NCI-H345 treated with DMSO at 0.1 percent for 48 hours (cell line): ENCODE results near the gene ANKRD29.

ENCODE experiments used
- DNase-seq: peaks from one replicate; lab custom pipeline; 2025; ENCODE audit not compliant: unreplicated experiment; lab: John Stamatoyannopoulos, UW

ANKRD29 gene, protein sequence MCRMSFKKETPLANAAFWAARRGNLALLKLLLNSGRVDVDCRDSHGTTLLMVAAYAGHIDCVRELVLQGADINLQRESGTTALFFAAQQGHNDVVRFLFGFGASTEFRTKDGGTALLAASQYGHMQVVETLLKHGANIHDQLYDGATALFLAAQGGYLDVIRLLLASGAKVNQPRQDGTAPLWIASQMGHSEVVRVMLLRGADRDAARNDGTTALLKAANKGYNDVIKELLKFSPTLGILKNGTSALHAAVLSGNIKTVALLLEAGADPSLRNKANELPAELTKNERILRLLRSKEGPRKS

DNA sequence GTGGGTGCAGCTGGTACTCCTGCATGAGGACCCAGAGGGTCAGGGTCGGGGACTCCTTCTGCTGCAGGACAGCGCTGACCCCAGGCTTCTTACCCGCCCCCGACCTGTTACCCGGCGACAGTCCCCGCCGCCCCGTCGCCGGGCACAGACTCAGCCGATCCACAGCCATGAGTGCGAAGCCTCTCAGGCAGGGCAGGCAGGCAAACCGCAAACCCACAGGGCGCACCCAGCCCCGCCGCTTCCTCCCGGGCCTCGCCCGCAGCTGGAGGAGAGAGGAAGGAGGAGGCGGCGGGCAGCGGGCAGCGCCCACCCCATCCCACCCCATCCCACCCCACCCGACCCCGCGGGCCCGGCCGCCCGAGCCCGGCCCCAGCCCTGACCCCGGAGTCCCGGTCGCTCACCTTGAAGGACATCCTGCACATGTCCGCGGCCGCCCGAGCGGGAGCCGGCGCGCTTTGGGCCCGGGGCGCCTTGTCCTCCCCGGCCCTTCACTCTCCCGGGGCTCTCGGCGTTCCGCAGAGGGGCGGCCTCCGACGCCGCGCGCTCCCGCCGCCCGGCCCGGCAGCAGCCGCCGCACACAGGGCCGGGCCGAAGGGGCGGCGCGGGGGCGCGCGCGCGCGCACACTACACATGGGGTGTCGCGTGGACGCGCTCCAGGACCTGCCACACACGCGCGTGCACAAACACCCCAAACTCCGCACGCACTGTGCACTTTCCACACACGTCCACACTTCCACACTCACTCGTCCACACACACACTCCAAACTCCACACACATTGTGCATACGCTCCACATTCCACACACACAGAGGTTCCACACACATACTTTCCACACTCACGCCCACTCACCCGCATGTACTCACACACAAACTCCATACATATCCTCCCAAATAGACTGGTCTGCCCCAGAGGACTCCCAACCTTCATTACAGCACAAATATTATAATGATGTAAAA is at the start of gene ANKRD29:
Gene ANKRD29, minus strand, starts transcription at position 603 of the 955 bp plus-strand sequence. Its CDS starts 181 bp downstream, at position 422.
- DNase-seq = no peak

DNA sequence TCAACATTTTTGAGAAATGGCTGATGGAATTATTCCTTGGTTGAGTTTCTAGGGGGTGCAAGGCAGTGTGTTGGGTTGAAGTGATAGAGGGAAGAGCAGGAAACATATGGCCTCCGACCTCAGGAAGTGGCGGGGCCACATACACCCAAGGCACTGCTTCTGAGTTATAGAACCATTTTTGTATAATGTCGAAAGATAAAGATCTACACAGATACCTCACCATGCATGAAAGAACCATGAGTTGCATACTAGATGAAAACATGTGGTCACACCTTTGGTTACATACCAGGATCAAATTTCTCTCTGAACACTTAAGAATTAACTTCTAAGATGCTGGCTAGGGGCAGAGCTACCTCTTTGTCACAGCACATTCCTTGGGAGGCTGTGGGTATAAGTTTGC is 49.7 kb upstream of the ANKRD29 start:
- no peak for DNase-seq

DNA sequence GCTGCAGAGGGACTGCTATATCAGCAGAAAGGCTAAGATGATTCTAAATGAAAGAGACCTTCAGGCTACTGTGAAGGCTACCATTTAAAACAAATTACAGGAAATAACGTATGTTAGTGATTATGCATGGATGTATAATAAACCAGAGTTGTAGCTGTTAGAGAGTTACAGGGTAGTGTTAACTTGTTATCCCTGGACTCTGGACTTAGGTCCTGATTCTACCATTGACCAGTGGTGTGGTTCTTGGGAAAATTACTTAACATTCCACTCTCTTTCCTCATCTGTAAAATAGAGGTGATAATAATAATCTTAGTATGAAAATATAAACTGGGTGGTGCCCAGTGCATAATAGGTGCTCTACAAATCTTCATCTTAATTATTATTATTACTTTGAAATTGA is 48.7 kb upstream of the ANKRD29 start:
- DNase-seq = no peak

DNA sequence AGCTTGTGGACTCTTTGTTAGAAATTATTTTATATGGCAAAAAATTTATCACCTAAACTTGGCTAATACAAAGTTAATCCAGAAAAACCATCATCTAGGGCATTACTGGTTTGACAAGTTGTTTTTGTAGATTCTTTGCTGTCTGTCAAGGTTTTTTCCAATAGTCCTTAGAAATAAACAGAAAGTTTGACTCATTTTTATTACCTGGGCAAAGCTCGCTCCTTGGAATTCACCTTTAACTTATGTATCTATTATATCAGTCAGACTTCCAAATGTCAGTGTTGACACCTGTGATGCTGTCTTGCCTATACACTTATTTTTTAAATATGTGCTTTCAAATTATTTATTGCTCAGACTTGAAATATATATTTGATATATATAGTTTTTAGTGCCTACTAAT is 48.2 kb upstream of the ANKRD29 start:
- DNase-seq = no peak

DNA sequence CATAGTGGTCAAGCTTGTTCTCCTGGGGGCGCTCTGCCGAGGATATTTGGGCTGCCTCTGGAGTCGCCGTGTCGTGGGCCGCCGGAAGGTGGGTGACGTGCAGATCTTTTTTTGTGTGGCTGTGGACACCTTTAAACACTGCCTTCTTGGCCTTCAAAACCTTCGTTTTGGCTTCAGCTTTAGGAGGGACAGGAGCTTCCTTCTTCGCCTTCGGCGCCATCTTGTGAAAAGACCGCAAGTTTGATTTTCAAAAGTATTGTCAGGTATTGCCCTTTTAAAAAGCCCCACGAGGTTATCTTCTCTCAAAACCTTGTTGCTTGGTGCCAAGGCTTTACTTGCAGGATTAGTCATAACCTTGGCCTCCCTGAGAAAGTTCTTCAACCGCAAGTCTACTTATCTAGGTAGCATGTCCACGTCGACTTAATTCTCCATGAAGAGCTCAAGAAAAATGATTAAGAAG is 47.4 kb upstream of the ANKRD29 start:
- no peak for DNase-seq

DNA sequence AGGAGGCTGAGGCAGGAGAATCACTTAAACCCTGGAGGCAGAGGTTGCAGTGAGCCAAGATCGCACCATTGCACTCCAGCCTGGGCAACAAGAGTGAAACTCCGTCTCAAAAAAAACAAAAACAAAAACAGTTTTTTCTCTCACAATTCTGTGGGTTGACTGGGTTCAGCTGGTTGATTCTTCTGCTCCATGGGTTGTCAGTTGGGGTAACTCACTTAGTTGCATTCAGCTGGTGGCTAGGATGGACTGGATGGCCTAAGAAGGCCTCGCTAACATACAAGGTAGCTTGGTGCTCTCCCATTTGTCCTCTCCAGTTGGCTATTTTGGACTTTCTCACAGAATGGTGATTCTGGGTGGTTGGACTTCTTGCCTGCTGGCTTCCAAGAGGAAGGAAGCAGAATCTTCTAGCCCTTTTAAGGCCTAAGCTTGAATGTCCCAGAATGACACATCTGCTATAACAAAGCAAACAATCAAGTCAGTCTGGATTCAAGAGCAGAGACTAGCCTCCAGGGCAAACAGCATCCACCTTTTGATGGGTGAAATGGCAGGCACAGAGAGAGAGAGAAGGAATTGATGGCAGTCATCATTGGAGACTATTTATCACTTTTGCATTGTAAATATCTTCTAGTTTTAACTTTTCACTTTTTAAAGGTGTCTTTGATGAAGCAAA is 44.4 kb upstream of the ANKRD29 start:
- no peak for DNase-seq

DNA sequence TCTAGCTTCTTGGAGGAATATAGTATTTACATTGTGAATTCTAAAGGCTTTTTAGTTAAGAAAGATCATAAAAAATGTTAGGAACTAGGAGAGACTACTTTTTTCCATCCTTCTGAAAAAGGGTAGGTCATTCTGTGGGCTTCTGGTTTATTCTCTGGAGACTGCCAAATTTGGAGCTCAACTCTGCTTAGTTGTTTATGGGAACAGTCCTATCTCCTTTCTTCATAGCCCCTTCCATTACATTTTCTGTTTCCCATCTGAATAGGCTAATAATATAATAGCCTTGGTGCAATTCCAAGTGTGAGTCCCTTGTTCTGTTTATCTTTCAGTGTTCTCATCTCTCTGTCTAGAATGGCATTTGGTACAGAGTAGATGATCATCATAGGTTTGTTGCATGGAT is 42.1 kb upstream of the ANKRD29 start:
- no peak for DNase-seq

DNA sequence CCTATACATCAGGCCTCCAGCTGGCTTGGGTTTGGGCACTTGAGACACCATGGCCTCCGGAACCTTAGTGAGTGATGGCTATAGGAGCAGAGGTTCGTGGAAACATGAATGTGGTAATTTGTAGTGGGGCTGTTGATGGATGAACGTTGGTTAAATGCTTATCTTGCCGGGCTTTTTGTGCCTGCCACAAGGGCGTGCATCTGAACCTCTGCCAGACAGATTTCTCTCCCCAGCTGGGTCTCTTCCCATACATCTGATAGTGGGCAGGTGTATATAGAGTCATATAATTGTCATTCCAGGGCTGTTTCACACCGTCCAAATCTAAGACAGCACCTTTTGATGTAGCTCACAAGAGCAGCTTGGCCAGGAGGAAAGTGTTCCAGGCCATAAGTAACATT is 41.3 kb upstream of the ANKRD29 start:
- no peak for DNase-seq

DNA sequence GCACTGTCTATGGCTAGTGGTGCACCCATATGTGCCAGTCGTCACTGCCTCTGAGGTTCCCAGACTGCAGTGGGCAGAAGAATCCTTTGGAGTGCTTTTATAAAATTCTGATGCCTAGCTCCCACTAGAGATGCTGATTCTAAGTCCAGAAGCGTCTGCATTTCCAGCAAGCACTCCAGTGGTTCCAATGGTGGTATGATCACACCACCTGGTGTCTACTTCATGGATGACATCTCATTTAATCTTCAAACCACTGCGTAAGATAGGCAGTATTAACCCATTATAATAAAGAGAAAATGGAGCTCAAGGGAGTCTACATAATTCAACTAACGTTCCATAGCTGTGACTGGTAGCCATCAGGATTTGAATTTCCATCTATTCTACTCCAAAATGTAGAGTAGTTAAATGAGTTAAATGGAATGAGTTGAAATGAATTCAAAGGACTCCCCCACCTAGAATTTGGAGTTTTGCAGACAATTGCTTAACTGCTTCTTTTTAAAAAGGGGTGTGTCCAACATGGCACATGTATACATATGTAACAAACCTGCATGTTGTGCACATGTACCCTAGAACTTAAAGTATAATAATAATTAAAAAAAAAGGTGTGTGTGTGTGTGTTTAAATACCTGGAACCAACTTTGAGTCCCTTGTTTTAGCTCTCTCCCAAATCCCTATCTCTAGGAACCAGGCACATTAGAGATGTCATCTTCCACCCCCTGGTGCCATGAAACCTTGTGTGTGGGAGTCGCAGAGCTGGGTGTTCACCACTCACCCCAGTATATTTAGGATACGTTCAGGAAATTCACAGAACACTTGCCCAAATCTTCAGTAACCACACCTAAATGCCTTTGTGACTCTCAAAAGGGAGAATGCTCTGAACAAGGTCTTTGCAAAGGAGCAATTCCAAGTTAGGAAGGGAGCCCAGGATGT is 40.6 kb upstream of the ANKRD29 start:
- DNase-seq = peak; percentile 19

DNA sequence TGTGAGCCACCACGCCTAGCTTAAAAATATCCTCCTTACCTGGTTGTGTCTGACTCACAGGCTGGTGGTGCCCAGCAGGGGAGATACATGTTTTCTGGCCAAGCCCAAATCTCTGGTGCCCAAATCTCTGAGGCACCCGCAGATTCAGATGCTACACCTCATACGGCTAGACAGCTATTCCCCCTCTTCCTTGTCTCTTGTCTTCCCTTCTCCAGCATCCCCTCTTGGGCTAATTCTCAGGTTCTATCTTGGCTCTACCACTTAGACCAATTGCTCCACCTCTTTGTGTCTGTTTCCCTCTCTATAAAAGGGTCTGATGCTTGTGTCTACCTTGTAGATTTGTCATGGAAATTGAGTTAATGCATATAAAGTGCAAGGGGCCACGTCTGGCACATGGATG is 39.9 kb upstream of the ANKRD29 start:
- no peak for DNase-seq

DNA sequence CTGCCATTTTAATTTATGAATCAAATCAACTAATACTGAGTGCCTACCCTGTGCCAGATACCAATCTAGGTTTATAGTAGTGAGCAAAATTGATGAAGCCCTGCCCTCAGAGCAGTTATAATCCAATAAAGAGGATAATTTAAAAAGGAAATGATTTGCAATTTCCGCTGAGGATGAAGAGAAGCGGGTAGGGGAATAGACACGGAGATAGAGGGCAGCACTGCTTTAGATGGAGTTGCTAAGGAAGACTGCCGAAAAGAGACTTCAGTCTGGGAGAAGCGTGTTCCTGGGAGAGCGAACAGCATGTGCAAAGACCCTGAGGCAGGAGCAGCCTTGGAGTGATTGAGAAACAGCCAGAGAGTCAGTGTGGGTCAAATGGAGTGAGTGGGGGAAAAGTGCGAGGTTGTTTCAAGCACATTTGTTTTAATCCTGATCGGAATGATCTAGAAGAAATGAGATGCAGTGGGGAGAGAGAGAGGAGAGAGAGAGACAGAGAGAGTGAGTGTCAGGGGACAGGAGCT is 38.9 kb upstream of the ANKRD29 start:
- DNase-seq = no peak

DNA sequence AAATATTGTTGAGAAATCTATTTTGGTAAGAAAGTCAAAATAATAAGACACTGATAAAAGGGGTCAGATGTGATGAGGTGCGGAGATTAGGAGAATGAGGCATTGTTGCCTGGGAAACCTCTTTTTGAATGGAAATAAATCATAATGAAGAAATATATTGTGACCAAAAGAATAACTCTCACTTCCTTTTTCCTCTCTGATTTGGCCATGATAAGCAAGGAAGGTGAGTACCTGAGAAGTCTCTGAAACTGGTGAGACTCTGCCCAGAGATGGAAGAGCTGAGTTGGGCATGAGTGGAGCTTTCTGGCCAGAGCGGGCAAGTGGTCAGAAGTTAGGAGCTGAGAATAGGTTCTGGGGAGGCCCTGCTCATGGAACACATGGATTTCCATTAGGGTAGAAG is 38.3 kb upstream of the ANKRD29 start:
- no peak for DNase-seq

DNA sequence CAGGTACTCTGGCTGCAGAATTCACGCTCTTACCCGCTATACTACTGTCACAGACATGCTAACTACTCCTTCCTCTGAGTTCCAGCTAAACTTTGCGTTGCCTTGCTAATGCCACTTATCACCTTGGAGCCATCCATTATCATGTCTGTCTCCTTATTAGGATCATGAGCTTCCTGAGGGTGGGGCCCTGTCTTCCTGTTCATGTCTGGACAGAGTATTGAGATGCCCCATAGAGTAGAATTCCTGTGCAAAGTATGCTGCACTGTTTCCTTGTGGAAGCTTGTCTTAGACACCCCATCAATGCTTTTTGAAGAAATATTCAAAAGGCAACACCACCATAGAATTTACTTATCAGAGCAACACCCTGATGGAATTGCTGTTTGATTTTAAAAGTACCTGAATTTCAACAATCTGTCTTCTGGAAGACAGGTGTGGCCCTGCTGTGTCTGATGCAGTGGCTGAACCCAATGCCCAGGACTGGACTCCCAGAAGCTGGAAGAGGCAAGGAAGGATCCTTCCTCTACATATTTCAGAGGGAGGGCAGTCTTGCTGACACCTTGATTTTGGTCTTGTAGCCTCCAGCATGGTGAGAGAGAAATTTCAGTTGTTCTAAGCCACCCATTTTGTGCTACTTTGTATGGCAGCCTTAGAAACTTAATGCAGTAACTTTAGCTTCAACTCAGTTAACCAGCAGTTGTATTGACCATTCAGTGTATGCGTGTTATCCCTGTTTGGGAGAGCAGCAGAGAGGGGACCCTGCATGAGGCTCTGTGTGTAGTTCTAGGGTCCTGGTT is 32.1 kb upstream of the ANKRD29 start:
- no peak for DNase-seq

DNA sequence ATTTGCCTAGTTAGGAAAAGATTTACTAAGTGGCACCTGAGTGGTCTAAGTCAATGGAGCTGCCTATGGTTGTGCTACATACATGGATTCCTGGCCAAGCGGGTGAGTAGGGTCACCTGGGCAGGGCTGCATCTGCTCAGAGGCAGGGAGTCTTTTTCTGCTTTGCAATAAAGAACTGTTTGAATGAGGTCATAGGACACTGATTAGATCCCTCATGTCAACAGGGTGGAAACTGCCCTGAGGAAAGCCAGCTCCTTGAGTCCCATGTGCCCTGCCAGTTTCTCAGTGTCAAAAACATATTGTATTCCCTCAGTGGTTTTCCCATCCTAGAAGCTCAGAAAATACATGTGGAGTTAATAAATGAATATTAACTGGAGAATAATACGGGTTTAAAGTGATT is 31.1 kb upstream of the ANKRD29 start:
- no peak for DNase-seq

DNA sequence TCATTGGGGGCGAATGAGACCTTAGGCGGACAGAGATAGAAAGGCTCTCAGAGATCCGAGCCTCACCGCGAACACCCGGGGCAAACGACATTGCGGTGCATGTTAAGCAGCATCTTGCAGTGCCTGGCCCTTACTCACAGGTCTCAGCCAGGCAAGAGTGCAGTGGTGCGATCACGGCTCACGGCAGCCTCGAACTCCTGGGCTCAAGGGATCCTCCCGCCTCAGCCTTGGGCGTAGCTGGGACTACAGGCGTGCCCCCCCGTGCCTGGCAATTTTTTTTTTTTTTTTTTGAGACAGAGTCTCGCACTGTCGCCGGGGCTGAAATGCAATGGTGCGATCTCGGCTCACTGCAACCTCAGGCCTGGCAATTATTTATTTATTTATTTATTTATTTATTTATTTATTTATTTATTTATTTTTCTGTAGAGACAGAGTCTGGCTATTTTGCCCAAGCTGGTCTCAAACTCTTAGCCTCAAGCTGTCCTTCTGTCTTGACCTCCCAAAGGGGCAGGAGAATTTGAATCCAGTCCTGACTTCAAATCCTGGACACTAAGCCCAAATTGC is 27.9 kb upstream of the ANKRD29 start:
- DNase-seq = no peak

DNA sequence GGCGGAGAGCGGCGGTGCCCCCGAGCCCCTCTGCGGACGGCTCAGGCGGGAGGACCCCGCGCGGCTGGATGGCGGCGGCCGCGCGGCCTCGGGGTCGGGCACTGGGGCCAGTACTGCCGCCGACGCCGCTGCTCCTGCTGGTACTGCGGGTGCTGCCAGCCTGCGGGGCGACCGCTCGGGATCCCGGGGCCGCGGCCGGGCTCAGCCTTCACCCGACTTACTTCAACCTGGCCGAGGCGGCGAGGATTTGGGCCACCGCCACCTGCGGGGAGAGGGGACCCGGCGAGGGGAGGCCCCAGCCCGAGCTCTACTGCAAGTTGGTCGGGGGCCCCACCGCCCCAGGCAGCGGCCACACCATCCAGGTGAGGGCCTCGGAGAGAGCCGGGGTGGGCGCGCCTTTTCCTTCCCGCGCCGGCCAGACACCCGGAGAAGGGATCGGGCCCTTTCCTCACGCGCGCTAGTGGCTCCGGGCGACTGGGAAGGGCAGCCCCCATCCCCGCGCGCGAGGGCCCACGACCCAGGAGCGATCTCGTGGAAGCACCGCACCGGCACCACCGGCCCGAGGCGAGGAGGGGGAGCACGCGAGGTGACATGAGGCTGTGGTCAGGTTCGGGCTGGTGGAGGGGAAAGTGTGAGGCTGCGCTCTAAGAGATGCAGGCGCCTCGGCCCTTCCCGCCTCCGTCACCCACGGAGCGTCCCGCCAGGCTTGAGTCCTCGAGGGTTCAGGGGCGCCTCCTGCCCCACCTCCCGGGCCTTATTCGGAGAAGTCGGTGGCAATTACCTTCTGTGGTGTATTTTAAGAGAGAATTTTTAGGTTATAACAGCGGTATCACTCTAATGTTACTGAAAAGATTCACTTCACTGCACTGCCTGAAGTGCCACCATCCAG is 27.1 kb upstream of the ANKRD29 start:
- no peak for DNase-seq

DNA sequence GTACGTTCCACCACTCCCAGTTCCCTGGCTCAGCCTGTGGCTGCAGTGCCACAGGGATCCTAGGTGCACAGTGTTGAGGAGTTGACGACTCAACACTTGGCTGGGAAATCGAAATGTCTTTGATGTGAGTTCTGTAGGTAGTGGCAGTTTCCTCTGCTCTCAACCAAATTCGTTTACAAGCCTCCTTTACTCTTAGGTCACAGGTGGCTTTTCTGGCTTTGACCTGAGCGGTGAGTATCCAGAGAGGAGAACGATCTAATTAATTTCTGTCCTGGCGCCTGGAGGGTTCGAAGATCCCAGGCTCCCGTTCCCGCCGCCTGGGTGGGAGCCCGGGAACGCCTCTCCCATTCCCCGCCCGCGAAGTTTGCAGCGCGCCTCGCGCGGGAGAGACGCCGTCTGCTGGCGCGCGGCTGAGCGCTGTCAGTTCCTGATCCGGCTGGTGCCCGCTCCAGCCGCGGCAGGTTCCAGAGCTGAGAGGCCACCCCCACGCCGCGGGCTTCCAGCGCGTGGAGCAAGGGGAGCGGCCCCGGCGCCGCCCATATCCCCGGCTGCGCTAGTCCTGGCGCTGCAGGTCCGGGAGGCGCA is 26.4 kb upstream of the ANKRD29 start, which contains the start of gene LAMA3:
Gene LAMA3, plus strand, starts transcription at position 423 of the 585 bp plus-strand sequence. CDS start 231 bp downstream, outside the sequence.
- DNase-seq = peak; percentile 24

DNA sequence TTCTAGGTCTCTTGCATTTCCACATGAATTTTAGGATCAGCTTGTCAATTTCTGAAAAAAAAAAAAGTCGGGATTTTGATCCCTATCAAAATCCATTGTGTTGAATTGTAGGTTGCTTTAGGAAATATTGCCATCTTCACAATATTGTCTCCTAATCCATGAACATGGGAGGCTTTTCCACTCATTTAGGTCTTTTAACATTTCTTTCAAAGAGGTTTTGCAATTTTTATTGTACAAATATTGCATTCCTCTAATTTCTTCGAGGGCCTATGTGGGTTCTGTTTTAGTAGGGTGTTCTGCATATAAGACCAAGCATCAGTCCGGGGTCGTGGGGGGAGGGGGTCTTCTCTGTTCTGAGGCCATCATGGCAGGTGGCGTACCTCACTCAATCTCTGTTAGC is 25.8 kb upstream of the ANKRD29 start:
- DNase-seq = no peak
